Measurements from ENCODE around the gene NMD3. TPM values are rescaled to one million over a fixed set of nuclear protein-coding genes. Genes with fewer than 3 reads are reported as not detected.
"Not testable (repeated sequence)": the region's sequence is repeated elsewhere in the genome, so short reads cannot be mapped to it uniquely, and the experiment has no call there.

The NMD3 gene
- total RNA-seq, 2 experiments from 2014 or later, result 43.4 to 44.6 TPM

- H3K27ac Mint-ChIP-seq, result no peak overlapping the region
- ChIA-PET POLR2A (no interaction called here), CTCF (interaction anchor here (0.8 kb wide), 1 partner anchor 310 kb away, joined by 3 read pairs; no protein-coding TSS in a partner anchor)
- no peak overlapping the region for H3K4me3 Mint-ChIP-seq
- H3K9me3 Mint-ChIP-seq (ENCODE audit: insufficient read depth), result peaks cover 5% of the 10 kb centered on the region
- peaks cover 28% of the 10 kb centered on the region for H3K36me3 Mint-ChIP-seq (ENCODE audit: low read depth)
- peaks cover 13% of the 10 kb centered on the region for H3K4me1 Mint-ChIP-seq (ENCODE audit: low read depth)
- ATAC-seq (no peak), DNase-seq (no peak)
- H3K27me3 Mint-ChIP-seq (ENCODE audit: low read depth), result no peaks in the 10 kb centered on the region
Observed at GRCh38 chr3:161266731-161267150, 45.6 kb downstream of the NMD3 start.

GRCh38 chr3:161267646-161268045 is 46.5 kb downstream of the NMD3 start:
- Mint-ChIP-seq H3K9me3 (ENCODE audit: insufficient read depth) (peaks cover 5% of the 10 kb centered on the region), H3K4me3 (no peak overlapping the region), H3K27ac (no peak overlapping the region), H3K36me3 (ENCODE audit: low read depth) (peaks cover 22% of the 10 kb centered on the region), H3K4me1 (ENCODE audit: low read depth) (peaks cover 15% of the 10 kb centered on the region), H3K27me3 (ENCODE audit: low read depth) (no peaks in the 10 kb centered on the region)
- ATAC-seq (no peak), DNase-seq (no peak)
- ChIA-PET CTCF (interaction anchor here (1.1 kb wide), 1 partner anchor 12 kb away, joined by 3 read pairs; no protein-coding TSS in a partner anchor), POLR2A (no interaction called here)

DNA sequence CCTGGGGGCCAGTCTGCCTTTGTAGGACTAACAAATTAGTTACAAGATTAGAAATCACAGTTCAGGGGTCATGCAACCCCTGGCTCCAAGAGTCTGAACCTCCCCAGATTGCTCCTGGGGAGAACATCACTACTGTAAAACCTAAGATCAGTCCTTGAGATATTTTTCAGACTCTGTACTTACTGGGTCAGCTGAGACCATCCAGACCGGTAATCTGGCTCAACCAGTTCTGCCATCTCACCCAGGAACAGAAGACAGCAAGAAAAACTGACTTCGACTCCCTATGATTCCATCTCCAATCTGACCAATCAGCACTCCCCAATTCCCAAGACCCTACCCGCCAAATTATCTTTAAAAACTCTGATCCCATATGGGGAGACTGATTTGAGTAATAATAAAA is 47.5 kb downstream of the NMD3 start:
- POLR2A ChIA-PET, result no interaction called here
- no peaks in the 10 kb centered on the region for H3K27me3 Mint-ChIP-seq (ENCODE audit: low read depth)

GRCh38 chr3:161270991-161271390 is 49.9 kb downstream of the NMD3 start:
- H3K4me1 Mint-ChIP-seq (ENCODE audit: low read depth), result peaks cover 11% of the 10 kb centered on the region
- POLR2A ChIA-PET, result no interaction called here

More for the DNA sequence above, 47.5 kb downstream of the NMD3 start:
- ATAC-seq (no peak), DNase-seq (no peak)
- CTCF ChIA-PET, result interaction anchor here (1.1 kb wide), 1 partner anchor 13 kb away, joined by 3 read pairs; no protein-coding TSS in a partner anchor
- Mint-ChIP-seq H3K36me3 (ENCODE audit: low read depth) (peaks cover 16% of the 10 kb centered on the region), H3K4me1 (ENCODE audit: low read depth) (peaks cover 11% of the 10 kb centered on the region), H3K4me3 (no peak overlapping the region), H3K27ac (no peak overlapping the region), H3K9me3 (ENCODE audit: insufficient read depth) (peaks cover 5% of the 10 kb centered on the region)

GRCh38 chr3:161271646-161272045 is 50.5 kb downstream of the NMD3 start:
- DNase-seq (no peak), ATAC-seq (no peak)
- CTCF ChIA-PET, result interaction anchor here (0.9 to 2.4 kb wide), 4 partner anchors 137 to 314 kb away, joined by 3 to 9 read pairs (median 4); no protein-coding TSS in a partner anchor
- no peak overlapping the region for H3K4me3 Mint-ChIP-seq
- no peak overlapping the region for H3K27ac Mint-ChIP-seq
- no peaks in the 10 kb centered on the region for H3K27me3 Mint-ChIP-seq (ENCODE audit: low read depth)
- no peaks in the 10 kb centered on the region for H3K9me3 Mint-ChIP-seq (ENCODE audit: insufficient read depth)
- no peaks in the 10 kb centered on the region for H3K36me3 Mint-ChIP-seq (ENCODE audit: low read depth)
- POLR2A ChIA-PET, result no interaction called here
- peaks cover 11% of the 10 kb centered on the region for H3K4me1 Mint-ChIP-seq (ENCODE audit: low read depth)

More at GRCh38 chr3:161270991-161271390, 49.9 kb downstream of the NMD3 start:
- no peaks in the 10 kb centered on the region for H3K36me3 Mint-ChIP-seq (ENCODE audit: low read depth)
- H3K4me3 Mint-ChIP-seq, result no peak overlapping the region
- ATAC-seq, result no peak
- H3K27ac Mint-ChIP-seq, result no peak overlapping the region
- H3K27me3 Mint-ChIP-seq (ENCODE audit: low read depth), result no peaks in the 10 kb centered on the region
- CTCF ChIA-PET, result interaction anchor here (1.0 to 2.4 kb wide), 3 partner anchors 137 to 151 kb away, joined by 4 to 9 read pairs (median 4); no protein-coding TSS in a partner anchor
- no peak for DNase-seq
- H3K9me3 Mint-ChIP-seq (ENCODE audit: insufficient read depth), result no peaks in the 10 kb centered on the region

- POLR2A ChIA-PET, result no interaction called here
Observed at GRCh38 chr3:161272524-161272923, 51.4 kb downstream of the NMD3 start.

GRCh38 chr3:161273589-161274218 is 52.6 kb downstream of the NMD3 start:
- H3K4me1 Mint-ChIP-seq (ENCODE audit: low read depth), result peaks cover 11% of the 10 kb centered on the region
- DNase-seq, result peak; percentile 49
- H3K9me3 Mint-ChIP-seq (ENCODE audit: insufficient read depth), result peaks cover 9% of the 10 kb centered on the region
- no peaks in the 10 kb centered on the region for H3K36me3 Mint-ChIP-seq (ENCODE audit: low read depth)
- H3K27ac Mint-ChIP-seq, result no peak overlapping the region
- H3K27me3 Mint-ChIP-seq (ENCODE audit: low read depth), result no peaks in the 10 kb centered on the region
- no peak overlapping the region for H3K4me3 Mint-ChIP-seq
- ChIA-PET POLR2A (no interaction called here), CTCF (interaction anchor here (0.6 to 4.1 kb wide), 12 partner anchors 12 to 588 kb away, joined by 3 to 55 read pairs (median 5); no protein-coding TSS in a partner anchor)
- no peak for ATAC-seq

More at GRCh38 chr3:161272524-161272923, 51.4 kb downstream of the NMD3 start:
- CTCF ChIA-PET, result interaction anchor here (0.9 to 2.4 kb wide), 4 partner anchors 33 to 315 kb away, joined by 3 to 9 read pairs (median 4); no protein-coding TSS in a partner anchor
- H3K27ac Mint-ChIP-seq, result no peak overlapping the region
- ATAC-seq, result no peak
- H3K9me3 Mint-ChIP-seq (ENCODE audit: insufficient read depth), result peaks cover 3% of the 10 kb centered on the region
- DNase-seq, result no peak
- no peaks in the 10 kb centered on the region for H3K27me3 Mint-ChIP-seq (ENCODE audit: low read depth)
- H3K4me1 Mint-ChIP-seq (ENCODE audit: low read depth), result peaks cover 11% of the 10 kb centered on the region
- H3K4me3 Mint-ChIP-seq, result no peak overlapping the region
- no peaks in the 10 kb centered on the region for H3K36me3 Mint-ChIP-seq (ENCODE audit: low read depth)

GRCh38 chr3:161274691-161275298 is 53.7 kb downstream of the NMD3 start:
- Mint-ChIP-seq H3K4me3 (no peak overlapping the region), H3K4me1 (ENCODE audit: low read depth) (peaks cover 11% of the 10 kb centered on the region), H3K27me3 (ENCODE audit: low read depth) (no peaks in the 10 kb centered on the region), H3K9me3 (ENCODE audit: insufficient read depth) (peaks cover 18% of the 10 kb centered on the region), H3K36me3 (ENCODE audit: low read depth) (no peaks in the 10 kb centered on the region), H3K27ac (no peak overlapping the region)
- CTCF ChIA-PET, result interaction anchor here (0.6 to 4.1 kb wide), 37 partner anchors 11 to 589 kb away, joined by 3 to 55 read pairs (median 3); no protein-coding TSS in a partner anchor
- DNase-seq (peak; percentile 68), ATAC-seq (peak; percentile 53)
- POLR2A ChIA-PET, result no interaction called here

GRCh38 chr3:161275919-161276318 is 54.8 kb downstream of the NMD3 start:
- H3K4me3 Mint-ChIP-seq, result no peak overlapping the region
- CTCF ChIA-PET, result interaction anchor here (1.2 to 4.1 kb wide), 10 partner anchors 17 to 319 kb away, joined by 3 to 55 read pairs (median 10); no protein-coding TSS in a partner anchor

DNA sequence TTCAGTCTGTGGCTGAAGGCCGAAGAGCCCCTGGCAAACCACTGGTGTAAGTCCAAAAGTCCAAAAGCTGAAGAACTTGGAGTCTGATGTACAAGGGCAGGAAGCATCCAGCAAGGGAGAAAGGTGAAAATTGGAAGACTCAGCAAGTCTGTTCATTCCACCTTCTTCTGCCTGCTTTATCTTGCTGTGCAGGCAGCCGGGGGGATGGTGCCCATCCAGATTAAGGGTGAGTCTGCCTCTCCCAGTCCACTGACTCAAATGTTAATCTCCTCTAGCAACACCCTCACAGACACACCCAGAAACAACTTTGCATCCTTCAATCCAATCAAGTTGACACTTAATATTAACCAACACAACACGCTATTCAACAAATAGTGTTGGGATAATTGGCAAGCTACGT is 61.3 kb downstream of the NMD3 start:
- H3K4me3 Mint-ChIP-seq; DNase-seq; CTCF ChIA-PET; H3K36me3 Mint-ChIP-seq (ENCODE audit: low read depth); H3K27ac Mint-ChIP-seq; H3K4me1 Mint-ChIP-seq (ENCODE audit: low read depth); ATAC-seq; POLR2A ChIA-PET: not testable (repeated sequence)
- peaks cover 16% of the 10 kb centered on the region for H3K9me3 Mint-ChIP-seq (ENCODE audit: insufficient read depth)
- H3K27me3 Mint-ChIP-seq (ENCODE audit: low read depth), result peaks cover 12% of the 10 kb centered on the region

More at GRCh38 chr3:161275919-161276318, 54.8 kb downstream of the NMD3 start:
- POLR2A ChIA-PET, result no interaction called here
- ATAC-seq (no peak), DNase-seq (no peak)
- Mint-ChIP-seq H3K36me3 (ENCODE audit: low read depth) (peaks cover 2% of the 10 kb centered on the region), H3K27ac (no peak overlapping the region), H3K4me1 (ENCODE audit: low read depth) (peaks cover 11% of the 10 kb centered on the region), H3K9me3 (ENCODE audit: insufficient read depth) (peaks cover 18% of the 10 kb centered on the region), H3K27me3 (ENCODE audit: low read depth) (peaks cover 2% of the 10 kb centered on the region)

- no peak overlapping the region for H3K4me3 Mint-ChIP-seq
- no peaks in the 10 kb centered on the region for H3K9me3 Mint-ChIP-seq (ENCODE audit: insufficient read depth)
- CTCF ChIA-PET, result interaction anchor here (0.5 to 2.8 kb wide), 2 partner anchors 10 to 73 kb away, joined by 3 to 12 read pairs; no protein-coding TSS in a partner anchor
- no peaks in the 10 kb centered on the region for H3K4me1 Mint-ChIP-seq (ENCODE audit: low read depth)
- DNase-seq, result no peak
- peaks cover 2% of the 10 kb centered on the region for H3K36me3 Mint-ChIP-seq (ENCODE audit: low read depth)
- ATAC-seq, result no peak
- no peak overlapping the region for H3K27ac Mint-ChIP-seq
- H3K27me3 Mint-ChIP-seq (ENCODE audit: low read depth), result peaks cover 12% of the 10 kb centered on the region
- POLR2A ChIA-PET, result no interaction called here
Observed at GRCh38 chr3:161284989-161285388, 63.9 kb downstream of the NMD3 start.

DNA sequence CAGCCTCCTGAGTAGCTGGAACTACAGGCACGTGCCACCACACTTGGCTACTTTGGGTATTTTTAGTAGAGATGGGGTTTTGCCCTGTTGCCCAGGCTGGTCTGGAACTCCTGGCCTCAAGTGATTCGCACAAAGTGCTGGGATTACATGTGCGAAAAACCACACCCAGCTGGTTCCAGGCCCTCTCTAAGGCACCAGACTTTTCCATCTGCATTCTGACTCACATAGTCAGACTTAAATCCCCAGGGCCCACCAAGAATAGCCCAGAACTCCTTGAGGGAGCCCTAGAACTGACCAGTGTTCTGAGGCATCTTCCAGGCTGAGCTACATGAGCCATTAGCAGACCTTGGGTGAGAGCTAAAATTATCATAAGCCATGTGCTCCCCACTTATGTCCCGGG is 68.1 kb downstream of the NMD3 start:
- Mint-ChIP-seq H3K36me3 (ENCODE audit: low read depth) (no peaks in the 10 kb centered on the region), H3K4me3 (no peak overlapping the region), H3K4me1 (ENCODE audit: low read depth) (no peaks in the 10 kb centered on the region), H3K9me3 (ENCODE audit: insufficient read depth) (no peaks in the 10 kb centered on the region), H3K27me3 (ENCODE audit: low read depth) (peaks cover 18% of the 10 kb centered on the region), H3K27ac (no peak overlapping the region)
- ChIA-PET CTCF (interaction anchor here (0.7 kb wide), 1 partner anchor 15 kb away, joined by 3 read pairs; no protein-coding TSS in a partner anchor), POLR2A (no interaction called here)
- DNase-seq (no peak), ATAC-seq (no peak)

All from activated CD8-positive, alpha-beta T cell treated with anti-CD3 and anti-CD28 coated beads, Interleukin-2, amount 10 ng/mL, durations not matched to agents 7 days and 5 days (primary cell).